Left renal pelvis (tissue), 4 donors: ENCODE results near the gene RFX8. TPM values are rescaled to one million over a fixed set of nuclear protein-coding genes. Genes with fewer than 3 reads are reported as not detected.

Source experiments
- DNase-seq, 4 donors: peaks; one replicate each; pipeline ENCODE4 v3.0.0-alpha.2; 2013; ENCODE audit warnings: low read depth in 4 of 4, low spot score in 3 of 4
- polyA plus RNA-seq, 4 donors: library from polyadenylated mRNA; unstranded; fragments of 120-200 nt; gene quantifications; one replicate each; pipeline ENCODE4 v1.2.1, GENCODE V29; 2013; ENCODE audit not compliant: insufficient read length in 4 of 4

Gene RFX8
- polyA plus RNA-seq, 4 donors: 0.67 to 1.5 (median 0.98) TPM

- no peak for DNase-seq
Observed at GRCh38 chr2:101386599-101387150, 88.2 kb downstream of the RFX8 start.

- no peak for DNase-seq
Observed at GRCh38 chr2:101383016-101383541, 91.8 kb downstream of the RFX8 start.

DNA sequence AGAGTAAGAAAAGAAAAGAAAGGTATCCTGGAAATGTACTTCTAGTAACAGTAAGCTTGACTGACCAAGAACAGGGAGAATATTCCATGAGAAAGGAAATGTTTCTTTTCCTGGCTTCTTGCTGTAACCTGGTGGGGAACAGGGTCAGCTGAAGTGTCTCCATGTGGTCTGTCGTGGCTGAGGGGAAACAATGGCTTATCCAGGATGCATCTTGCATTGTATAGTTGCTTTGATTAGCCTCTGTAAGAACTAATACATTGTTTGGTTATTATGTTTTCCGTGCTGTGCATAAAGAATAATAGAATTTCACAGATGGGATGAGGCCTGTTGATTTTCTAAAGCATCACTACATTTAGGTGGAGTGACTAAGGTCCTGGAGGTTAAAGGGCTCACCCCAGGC lies 92.5 kb downstream of the RFX8 start:
- DNase-seq: no peak

- no peak for DNase-seq
Observed at GRCh38 chr2:101380376-101380775, 94.5 kb downstream of the RFX8 start.

GRCh38 chr2:101379091-101379490 lies 95.8 kb downstream of the RFX8 start:
- DNase-seq: no peak

DNA sequence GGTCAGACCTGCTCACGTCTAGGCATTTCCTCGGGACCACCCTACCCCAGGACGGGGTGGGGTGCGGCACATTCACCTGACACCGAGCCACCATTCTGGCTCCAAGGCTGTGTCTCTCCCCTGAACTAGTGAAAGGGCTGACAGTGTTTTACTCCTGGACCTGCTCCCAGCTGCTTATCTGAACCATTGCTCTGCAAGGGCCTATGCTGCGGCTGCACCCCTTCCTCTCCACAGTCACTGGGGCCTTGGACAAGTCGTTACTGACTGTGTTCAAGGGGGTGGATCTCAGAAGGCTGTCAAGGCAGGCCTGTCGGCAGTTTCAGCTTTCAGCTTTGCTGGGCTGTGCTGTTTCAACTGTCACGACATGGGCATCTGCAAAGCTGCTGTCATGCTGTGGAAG lies 99.3 kb downstream of the RFX8 start:
- no peak for DNase-seq

DNA sequence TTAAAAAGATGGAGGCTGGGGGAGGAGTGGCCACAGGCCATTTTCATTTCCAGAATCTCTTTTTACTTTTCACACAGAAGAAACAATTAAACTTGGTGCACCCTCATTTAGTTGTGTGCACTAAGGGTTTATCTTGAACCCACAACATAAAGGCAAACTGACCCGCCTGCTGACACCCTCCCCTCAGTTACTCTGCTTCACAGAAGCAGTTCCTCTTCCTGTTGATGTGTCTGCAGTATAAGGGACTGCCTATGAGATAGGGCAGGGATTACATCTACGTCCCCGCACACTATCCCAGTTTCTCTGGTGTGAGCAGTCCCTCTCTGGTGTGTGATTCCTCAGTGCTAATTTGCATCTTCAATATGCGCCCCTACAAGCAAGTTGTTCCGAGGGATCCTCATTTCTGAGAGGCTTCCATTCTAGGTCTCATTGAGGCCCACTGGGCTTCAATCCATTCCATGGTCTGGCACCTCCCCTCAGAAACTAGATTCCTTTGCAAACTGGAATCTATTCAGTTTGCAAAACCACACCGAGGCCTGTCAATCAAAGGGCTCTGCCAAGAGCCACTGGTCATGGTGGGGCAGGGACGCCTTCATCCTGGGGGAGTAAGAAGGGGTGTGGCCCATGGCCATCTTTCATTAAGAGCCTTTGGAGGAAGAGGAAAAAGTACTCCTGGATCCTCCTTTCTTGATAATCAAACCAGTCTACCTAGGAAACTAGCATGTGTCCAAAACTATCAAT lies 99.9 kb downstream of the RFX8 start:
- DNase-seq: no peak

DNA sequence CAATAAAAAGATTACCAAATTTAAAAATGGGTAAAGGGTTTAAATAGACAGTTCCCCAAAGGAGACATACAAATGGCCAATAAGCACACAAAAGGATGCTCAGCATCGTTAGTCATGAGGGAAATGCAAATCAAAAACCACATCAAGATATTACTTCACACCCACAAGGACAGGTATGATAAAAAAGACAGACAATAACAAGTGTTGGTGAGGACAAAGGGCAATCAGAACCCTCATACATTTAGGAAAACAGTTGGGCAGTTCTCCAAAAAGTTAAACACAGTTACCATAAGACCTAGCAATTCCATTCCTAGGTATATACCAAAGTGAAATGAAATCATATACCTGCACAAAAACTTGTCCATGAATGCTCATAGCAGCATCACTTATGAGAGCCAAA lies 102.1 kb downstream of the RFX8 start:
- DNase-seq: no peak

- DNase-seq: no peak
Observed at GRCh38 chr2:101371636-101372035, 103.3 kb downstream of the RFX8 start.

GRCh38 chr2:101369100-101369499 lies 105.8 kb downstream of the RFX8 start:
- no peak for DNase-seq

DNA sequence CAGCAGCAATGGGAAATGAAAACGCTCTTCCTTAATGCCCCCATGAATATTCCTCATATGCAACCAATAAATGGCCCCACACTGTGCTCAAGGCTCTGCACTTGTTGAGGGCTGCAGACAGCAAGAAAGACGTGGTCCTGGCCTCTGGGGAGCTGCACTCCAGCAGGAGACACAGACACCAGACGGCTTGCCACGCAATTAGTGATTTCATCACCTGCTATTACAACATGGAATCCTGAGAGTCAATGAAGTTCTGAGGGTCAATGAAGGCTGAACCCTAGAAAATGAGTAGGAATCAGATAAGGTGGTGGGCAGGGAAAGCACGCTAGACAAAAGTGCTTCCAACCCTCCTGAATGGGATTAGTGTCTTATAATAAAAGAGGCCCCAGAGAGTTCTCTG lies 106.5 kb downstream of the RFX8 start:
- no peak for DNase-seq

GRCh38 chr2:101367508-101367907 lies 107.4 kb downstream of the RFX8 start:
- no peak for DNase-seq

- DNase-seq: no peak
Observed at GRCh38 chr2:101364878-101365277, 110.0 kb downstream of the RFX8 start.

- DNase-seq: no peak
Observed at GRCh38 chr2:101362777-101363176, 112.1 kb downstream of the RFX8 start.

- DNase-seq: no peak
Observed at GRCh38 chr2:101362316-101362715, 112.6 kb downstream of the RFX8 start.

GRCh38 chr2:101361522-101361921 lies 113.4 kb downstream of the RFX8 start:
- DNase-seq: no peak

GRCh38 chr2:101361121-101361520 lies 113.8 kb downstream of the RFX8 start:
- DNase-seq: no peak

- no peak for DNase-seq
Observed at GRCh38 chr2:101360232-101360631, 114.7 kb downstream of the RFX8 start.

DNA sequence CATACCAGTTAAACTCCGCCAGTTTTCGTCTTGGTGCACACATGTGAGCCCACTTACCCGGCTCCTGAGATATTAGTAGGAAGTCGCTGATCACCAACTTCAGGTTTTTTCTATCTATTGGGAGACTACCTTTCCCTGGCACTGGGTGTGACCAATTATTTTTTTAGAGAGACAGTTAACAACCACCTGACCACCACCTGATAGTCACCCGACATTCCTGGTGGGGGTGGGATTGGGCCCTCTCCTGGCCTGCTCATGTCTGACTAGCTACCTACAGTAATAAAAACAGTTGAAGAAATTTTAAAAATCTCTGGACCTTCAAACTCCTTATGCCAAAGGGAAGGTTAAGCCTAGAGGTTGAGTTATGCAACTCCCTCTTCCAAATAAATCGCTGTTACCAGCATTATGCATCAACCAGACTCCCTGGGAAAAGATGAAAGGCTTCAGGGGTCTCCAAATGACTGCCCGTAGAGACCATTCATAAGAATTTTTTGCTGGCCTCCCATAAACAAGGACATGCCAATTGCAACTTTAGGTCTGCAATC lies 115.4 kb downstream of the RFX8 start:
- no peak for DNase-seq

GRCh38 chr2:101357376-101357775 lies 117.5 kb downstream of the RFX8 start:
- DNase-seq: no peak

DNA sequence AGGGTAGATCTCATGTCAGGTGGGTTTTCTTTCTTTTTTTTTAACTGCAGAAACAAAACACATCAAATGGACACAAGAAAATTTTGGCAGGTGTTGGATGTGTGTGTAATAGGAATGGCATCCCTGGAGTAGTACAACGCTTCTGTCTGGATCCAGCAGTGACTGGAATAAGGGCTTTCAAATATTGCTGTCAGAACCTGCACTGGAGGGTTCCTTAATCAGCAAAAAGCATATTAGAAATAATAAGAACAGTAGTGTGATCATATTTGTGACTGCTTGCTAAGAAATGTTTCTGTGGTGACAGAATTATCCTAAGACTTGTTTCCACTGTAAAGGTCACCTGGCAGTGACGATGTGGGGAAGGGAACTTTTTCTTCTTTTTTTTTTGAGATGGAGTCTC lies 118.4 kb downstream of the RFX8 start:
- DNase-seq: no peak

DNA sequence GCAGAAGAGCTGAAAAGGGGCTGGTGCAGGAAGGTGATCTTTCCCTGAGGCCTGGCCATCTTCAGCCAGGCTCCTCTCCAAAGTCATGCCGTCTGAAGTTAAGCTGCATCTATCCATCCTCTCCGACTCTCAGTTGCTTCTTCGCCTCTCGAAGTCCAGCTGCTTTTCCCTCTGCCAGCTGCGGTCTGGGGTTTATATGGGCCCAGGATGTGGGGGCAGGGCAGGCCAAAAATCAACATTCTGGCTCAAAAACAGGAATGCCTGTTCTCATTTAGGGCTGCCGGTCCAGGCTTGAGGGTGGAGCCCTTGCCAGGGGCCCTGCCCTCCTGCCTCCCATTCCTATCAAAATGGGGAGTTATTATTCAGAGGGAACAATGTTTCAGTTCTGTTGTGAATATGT lies 118.9 kb downstream of the RFX8 start:
- no peak for DNase-seq
